Heart left ventricle (tissue), 13 donors: Measurements from ENCODE around the gene HMGN2.

ENCODE experiments used
- CTCF ChIP-seq, 12 donors: fragments of 200-600 bp; sonication (generic) in 4 of 12; IDR thresholded peaks; one replicate each; pipeline versions ENCODE4 v1.5.0 to v1.8.0; 2018 to 2022; ENCODE audit warnings: antibody characterized with exemption in 12 of 12, mild to moderate bottlenecking in 5 of 12
- POLR2A ChIP-seq, 2 donors: fragments of 450-650 bp; IDR thresholded peaks; one replicate each; pipeline ENCODE4 v1.6.1; 2017; ENCODE audit warnings: antibody characterized with exemption in 2 of 2, mild to moderate bottlenecking in 2 of 2, moderate library complexity in 2 of 2
- donor health status: ischemic (EF 13 %, LVEDD 7.1; RV severe dilation, severe dysfunction).
- donor health status: DM: no; HTN: yes; CAD: no.
- donor health status: DM: no; HTN: no; CAD: no.
- donor health status: ischemic (EF 25% LVEDD 6.9; RV normal size, moderate dysfunction).
- donor health status: ischemic (EF 25% LVEDD 5.7; RV mildly dilated, moderate dysfunction).
- donor health status: ischemic (EF 35%, LVEDD 5.7; RV mildly dilated, moderate dysfunction).
- donor health status: nonischemic (EF 11% LVEDD 7.7; RV severe dilation, severe dysfunction).
- donor health status: DM: yes; HTN: yes; CAD: no.
- donor health status: PGD.
- donor health status: ischemic (EF 29% LVEDD 5.4; RV normal size, mild dysfunction).
- donor health status: nonischemic (EF 23%, LVEDD 6.1; RV moderate dilation, normal function).

- TF ChIP-seq CTCF (IDR thresholded peaks at IDR 0.05) (no peak), POLR2A (IDR thresholded peaks at IDR 0.05) (no peak)
Measured at GRCh38 chr1:26478988-26479387, 6.7 kb downstream of the HMGN2 start.
